CD4-positive, alpha-beta T cell treated with Interleukin-17A for 1 hour (primary cell): Measurements from ENCODE around the gene GPR37L1.

Experiments
- DNase-seq: peaks from one replicate; pipeline ENCODE4 v3.0.0-alpha.2; 2020

GPR37L1 gene

GRCh38 chr1:202122639-202123335, at the start of gene GPR37L1:
TSS of gene GPR37L1 (plus strand) at chr1:202122917. CDS start at chr1:202122964, 47 bp downstream.
- no peak for DNase-seq

- no peak for DNase-seq
These were observed 49.5 kb upstream of the GPR37L1 start for GRCh38 chr1:202073206-202073605.

GRCh38 chr1:202074985-202075384, 47.7 kb upstream of the GPR37L1 start:
- no peak for DNase-seq

- DNase-seq = no peak
These were observed 47.3 kb upstream of the GPR37L1 start for GRCh38 chr1:202075389-202075788.

- DNase-seq = no peak
These were observed 46.6 kb upstream of the GPR37L1 start for GRCh38 chr1:202076050-202076511.

GRCh38 chr1:202078241-202078640, 44.5 kb upstream of the GPR37L1 start:
- DNase-seq = no peak

GRCh38 chr1:202081992-202082391, 40.7 kb upstream of the GPR37L1 start:
- DNase-seq = no peak

- no peak for DNase-seq
These were observed 37.7 kb upstream of the GPR37L1 start for GRCh38 chr1:202084791-202085681.

- DNase-seq = no peak
These were observed 36.9 kb upstream of the GPR37L1 start for GRCh38 chr1:202085682-202086373.

- no peak for DNase-seq
These were observed 36.0 kb upstream of the GPR37L1 start for GRCh38 chr1:202086579-202087350.

- no peak for DNase-seq
These were observed 34.5 kb upstream of the GPR37L1 start for GRCh38 chr1:202088206-202088605.

- DNase-seq = no peak
These were observed 31.7 kb upstream of the GPR37L1 start for GRCh38 chr1:202090994-202091393.

- DNase-seq = no peak
These were observed 28.9 kb upstream of the GPR37L1 start for GRCh38 chr1:202093858-202094257.

- no peak for DNase-seq
These were observed 21.5 kb upstream of the GPR37L1 start for GRCh38 chr1:202101184-202101583.

- DNase-seq = no peak
These were observed 18.6 kb upstream of the GPR37L1 start for GRCh38 chr1:202104073-202104472.

GRCh38 chr1:202105571-202106339, 17.0 kb upstream of the GPR37L1 start:
- no peak for DNase-seq

- DNase-seq = no peak
These were observed 16.1 kb upstream of the GPR37L1 start for GRCh38 chr1:202106340-202107254.

GRCh38 chr1:202107321-202107761, 15.4 kb upstream of the GPR37L1 start:
- no peak for DNase-seq

GRCh38 chr1:202107801-202108731, 14.7 kb upstream of the GPR37L1 start:
- DNase-seq = no peak
